GM18951 (cell line): Measurements from ENCODE around the gene GRB10.

Source experiments
- POLR2A ChIP-seq: IDR thresholded peaks from 4 replicates; pipeline ENCODE4 v1.6.1; 2011; ENCODE audit warnings: mild to moderate bottlenecking; ENCODE audit not compliant: insufficient read length, insufficient read depth; ENCODE audit errors: extremely low read depth
- in situ Hi-C: fragments of 300-500 bp; cut with MboI; formaldehyde crosslinking; loops from one replicate; pipeline ENCODE4 v1.12.0; 2022; ENCODE audit warnings: low sequenced_read_pairs, mixed read lengths, inconsistent platforms; ENCODE audit not compliant: unreplicated experiment

GRB10 gene

DNA sequence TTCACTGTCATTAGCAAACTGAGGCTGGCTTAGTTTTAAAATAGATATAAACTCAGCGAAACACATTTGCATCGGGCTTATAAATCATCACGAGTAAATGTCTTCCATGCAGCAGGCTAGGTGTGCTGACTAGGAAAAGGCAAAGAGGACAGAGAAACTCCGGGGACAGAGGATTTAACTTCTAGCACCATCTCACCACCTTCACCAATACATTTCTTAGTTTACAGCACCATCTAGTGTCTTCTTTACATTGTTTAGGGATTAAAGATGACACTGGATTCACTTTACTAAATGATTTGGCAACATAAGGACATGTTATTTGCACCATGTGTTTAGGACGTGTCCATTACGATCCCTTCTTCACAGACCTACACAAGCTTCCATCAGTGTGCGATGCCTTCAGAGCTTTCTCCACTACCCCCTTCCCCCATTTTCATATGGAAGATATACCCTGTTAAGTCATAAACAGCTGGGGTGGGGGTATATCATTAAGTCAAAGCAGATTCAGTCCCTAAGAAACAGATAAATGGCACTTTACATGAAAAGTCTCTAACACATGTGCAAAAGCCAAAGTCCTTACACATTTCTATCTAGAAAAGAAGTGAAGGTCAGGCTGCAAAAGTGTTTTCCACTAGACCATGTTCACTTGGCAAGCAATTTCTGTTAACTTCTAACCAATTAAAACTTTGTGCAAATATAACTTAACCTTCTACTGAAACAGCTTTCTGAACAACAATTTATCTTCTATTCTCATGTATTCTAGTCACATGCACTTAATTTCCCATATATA, 103.3 kb downstream of the GRB10 start:
- no peak for TF ChIP-seq POLR2A
- in situ Hi-C loops: no loop called here

DNA sequence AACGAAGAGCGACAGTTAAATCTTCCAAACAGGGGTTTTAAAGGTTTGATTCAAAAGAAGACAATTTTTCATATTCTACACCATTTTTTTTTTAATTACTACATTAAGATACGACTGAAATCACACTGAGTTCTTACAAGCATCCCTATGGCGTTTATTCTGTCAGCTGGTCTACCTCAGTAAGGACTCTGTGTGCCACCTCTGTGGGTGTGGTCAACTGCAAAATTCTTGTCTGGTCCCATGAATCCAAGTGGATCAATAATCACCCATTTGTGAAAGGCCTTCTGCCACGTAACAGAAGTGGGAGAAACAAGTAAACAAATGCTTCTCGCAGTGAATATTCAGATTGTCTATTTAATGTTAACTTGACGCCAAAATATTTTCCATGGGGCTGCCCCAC, 104.1 kb downstream of the GRB10 start:
- in situ Hi-C loops: no loop called here

DNA sequence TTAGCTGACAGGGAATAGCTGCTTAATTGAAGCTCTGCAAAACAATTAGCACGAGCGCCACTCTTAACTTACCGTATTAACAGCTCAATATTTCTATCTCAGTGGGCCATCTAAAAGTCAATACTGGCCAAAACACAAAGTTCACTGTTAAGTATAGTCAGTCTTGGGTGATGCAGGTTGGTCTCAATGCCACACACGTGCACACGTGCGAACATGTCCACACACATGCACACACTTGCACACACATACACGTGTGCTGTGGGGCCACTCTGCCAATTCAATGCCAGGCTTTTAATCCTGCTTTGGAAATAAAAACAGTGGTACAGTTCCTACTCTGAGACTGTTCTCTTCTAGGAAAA, 105.1 kb downstream of the GRB10 start:
- in situ Hi-C loops: no loop called here
- no peak for TF ChIP-seq POLR2A

More for the DNA sequence above, 104.1 kb downstream of the GRB10 start:
- TF ChIP-seq POLR2A: no peak

DNA sequence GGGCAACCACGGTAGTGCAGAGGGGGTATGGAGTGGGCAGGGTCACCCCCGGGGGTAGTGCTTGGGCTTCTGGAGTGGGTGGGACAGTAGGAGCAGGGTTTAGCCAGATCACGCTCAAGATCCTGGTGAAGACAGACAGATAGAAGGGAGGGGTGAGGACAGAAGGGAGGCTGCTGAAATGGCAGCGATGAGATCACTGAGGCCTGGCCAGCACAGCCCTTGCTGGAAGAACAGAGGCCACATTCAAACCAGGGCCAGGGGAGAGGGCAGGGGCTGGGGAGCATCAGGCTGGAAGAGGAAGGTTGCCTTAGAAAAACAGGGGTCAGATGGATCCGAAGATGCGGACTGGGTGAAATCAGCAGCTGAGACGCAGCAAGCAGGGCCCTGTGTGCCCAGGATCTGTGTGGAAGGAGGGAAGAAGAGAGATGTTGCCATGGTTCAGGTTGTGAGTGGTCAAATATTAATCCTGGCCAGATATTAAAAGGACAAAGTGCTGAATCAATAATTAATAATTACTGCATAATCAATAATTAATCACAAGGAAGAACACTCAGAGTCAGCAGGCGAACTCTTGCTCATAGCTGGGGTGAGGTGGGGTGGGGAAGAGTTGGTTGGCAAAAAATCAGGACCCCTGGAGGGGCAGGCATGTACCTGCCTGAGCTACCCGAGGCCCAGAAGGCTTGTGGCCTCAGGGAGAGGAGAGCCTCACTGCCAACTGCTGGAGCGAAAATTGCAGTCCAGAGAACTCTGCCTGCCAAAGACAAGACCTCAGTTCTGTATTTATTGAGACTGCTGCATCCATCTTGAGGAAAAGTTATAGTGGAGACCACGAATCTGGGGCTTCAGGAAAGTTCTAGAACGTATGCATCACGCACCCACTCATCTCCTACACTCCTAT, 105.7 kb downstream of the GRB10 start:
- TF ChIP-seq POLR2A: no peak
- in situ Hi-C loops: no loop called here

DNA sequence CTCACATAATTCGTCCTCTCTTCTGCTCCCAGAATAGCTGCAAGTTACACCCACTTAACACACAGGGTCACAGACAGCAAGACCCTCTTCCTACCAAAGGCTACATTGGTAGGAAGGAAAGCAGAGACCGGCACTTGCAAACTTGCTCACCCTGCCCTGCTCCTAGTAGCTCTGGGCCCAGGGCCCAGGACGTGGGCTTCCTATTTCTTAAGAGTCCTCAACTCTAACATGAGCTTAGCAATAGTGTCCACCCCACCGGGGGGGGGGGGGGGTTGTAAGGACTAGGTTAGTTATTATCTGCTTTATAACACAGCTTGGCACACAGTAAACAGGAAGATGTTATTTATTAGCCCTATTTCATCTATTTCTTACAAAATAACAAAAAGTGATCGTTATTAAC, 106.6 kb downstream of the GRB10 start:
- in situ Hi-C loops: no loop called here
- no peak for TF ChIP-seq POLR2A

- in situ Hi-C loops: loop anchor here (25.0 kb wide), 1 partner anchor 213 kb away; the partner anchor contains the start of gene FIGNL1
- no peak for TF ChIP-seq POLR2A
Measured at GRCh38 chr7:50674896-50675835, 107.5 kb downstream of the GRB10 start.

DNA sequence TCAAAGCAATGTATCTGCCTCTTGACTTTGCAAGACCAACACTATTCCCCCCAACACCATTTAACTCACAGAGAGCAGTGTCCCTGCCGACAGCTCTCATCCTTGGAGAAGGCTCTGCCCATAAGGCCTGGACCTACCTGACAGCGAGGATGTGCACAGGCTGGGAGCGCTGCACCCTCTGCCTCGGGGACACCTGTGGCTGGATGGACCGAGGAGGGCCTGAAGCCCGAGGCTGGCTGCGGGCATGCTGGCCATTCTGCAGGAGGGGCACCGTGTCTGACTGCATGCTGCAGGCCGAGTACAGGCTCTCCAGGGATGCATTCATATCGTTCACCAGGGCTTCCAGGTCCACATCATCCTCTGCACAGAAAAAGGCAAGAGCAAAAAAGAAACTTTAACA, 108.4 kb downstream of the GRB10 start:
- in situ Hi-C loops: loop anchor here (25.0 kb wide), 1 partner anchor 212 kb away; the partner anchor contains the start of gene FIGNL1
- no peak for TF ChIP-seq POLR2A

DNA sequence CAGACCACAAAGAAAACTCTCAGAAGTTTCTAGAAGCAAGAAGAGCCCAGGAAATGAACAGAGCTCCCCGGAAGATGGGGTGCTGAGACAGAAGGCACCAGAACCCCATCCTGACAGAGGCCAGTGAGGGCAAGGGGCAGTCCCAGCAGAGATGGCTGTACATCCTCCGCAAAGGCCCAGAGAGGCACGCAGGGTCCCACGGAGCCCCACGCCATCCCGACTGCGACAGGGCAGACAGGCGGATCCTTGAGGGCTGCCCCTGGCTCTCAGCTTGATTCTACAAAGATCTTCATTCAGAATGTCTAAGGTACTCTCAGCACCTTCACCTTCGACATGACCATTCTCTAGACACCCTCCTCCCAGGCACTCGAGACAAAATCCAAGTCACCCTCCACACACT, 109.6 kb downstream of the GRB10 start:
- TF ChIP-seq POLR2A: no peak
- in situ Hi-C loops: loop anchor here (25.0 kb wide), 1 partner anchor 211 kb away; the partner anchor contains the start of gene FIGNL1

DNA sequence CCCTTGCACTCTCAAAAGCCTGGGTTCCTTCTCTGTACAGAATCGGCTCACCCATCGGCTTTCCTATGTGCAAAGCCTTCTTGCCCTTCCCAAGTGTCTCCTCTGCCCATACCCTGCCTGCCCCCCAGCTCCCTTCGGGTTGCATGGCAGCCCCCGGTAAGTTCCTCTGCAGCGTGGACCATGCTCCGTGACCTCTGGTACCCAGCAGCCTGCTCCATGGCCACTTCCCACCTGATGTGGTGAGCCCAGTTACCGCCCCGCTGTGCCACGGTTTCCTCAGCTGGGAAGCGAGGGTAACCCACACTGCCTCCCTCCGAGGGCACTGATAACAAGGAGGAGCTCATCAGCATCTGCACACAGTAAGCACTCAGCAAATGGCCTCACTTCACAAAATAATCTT, 110.7 kb downstream of the GRB10 start:
- TF ChIP-seq POLR2A: no peak
- in situ Hi-C loops: loop anchor here (25.0 kb wide), 1 partner anchor 210 kb away; the partner anchor contains the start of gene FIGNL1

DNA sequence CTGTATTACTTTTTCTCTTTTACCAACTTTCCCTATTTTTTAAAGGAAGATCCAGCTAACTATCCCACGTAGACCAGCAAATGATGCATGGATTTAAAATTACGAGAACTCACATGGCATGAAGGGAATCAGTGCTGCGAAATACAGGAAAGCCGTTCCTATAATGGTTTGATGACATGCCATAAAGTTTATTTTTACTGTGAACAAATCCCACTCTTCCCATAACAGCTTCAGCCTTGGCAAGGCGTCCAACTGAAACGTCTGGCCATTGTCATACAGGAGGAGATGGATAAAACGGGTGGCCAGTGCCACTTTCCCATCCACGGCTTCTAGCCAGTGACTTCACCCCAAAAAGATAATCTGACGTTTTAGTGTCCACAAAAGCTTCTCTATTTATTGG, 111.3 kb downstream of the GRB10 start:
- TF ChIP-seq POLR2A: no peak
- in situ Hi-C loops: loop anchor here (25.0 kb wide), 1 partner anchor 209 kb away; the partner anchor contains the start of gene FIGNL1

DNA sequence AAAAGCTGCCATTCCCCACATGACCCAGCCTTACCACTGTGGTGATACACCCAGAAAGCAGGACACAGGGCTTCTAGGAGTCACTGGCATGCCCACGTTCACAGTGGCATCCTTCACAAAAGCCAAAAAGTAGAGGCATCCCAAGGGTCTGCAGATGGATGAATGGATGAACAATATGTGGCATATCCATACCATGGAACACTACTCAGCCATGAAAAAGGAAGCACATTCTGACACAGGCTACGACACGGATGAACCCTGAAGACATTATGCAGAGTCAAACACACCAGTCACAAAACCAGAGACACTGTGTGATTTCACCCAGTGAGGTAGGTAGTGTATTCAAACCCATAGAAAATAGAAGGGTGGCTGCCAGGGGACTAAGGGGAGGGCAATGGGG, 112.8 kb downstream of the GRB10 start:
- no peak for TF ChIP-seq POLR2A
- in situ Hi-C loops: loop anchor here (25.0 kb wide), 1 partner anchor 208 kb away; the partner anchor contains the start of gene FIGNL1

- in situ Hi-C loops: loop anchor here (25.0 kb wide), 1 partner anchor 206 kb away; the partner anchor contains the start of gene FIGNL1
- TF ChIP-seq POLR2A: no peak
Measured at GRCh38 chr7:50667789-50668226, 114.9 kb downstream of the GRB10 start.

DNA sequence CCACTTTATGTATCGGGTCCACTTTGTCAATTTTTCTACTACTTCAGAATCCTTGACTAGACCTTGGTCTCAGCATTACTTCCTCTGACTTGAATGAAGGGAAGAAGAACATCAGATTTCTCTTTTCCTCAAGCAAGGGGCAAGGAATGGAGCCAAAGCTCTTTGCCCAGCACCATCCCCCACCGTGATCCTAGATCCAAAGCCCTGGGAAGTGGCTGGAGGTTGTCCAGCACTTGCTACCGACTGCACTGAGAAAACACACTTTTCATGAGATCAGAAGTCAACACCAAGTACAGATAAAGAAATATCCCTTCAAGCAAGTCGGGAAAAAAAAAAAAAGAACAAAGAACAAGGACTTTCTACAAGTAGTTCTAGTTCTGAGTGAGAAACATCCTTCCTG, 115.4 kb downstream of the GRB10 start:
- no peak for TF ChIP-seq POLR2A
- in situ Hi-C loops: loop anchor here (25.0 kb wide), 1 partner anchor 205 kb away; the partner anchor contains the start of gene FIGNL1

DNA sequence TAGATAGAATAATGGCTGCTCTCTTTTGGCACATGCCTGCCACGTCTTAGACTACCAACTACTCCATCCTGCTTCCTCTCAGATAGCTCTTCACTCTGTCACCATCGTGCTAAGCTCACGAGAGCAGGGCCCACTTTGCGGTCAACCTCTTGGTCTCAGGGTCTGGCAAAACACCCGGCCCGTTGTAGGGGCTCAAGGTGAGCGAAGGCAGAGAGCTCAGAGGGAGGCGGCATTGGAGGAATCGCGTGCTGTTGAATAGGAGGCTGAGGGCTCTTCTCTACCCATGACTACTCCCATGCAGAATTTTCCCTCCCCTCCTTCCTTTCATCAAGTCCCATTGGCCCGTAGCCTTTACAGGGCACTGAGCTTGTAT, 116.6 kb downstream of the GRB10 start:
- TF ChIP-seq POLR2A: no peak
- in situ Hi-C loops: loop anchor here (25.0 kb wide), 1 partner anchor 204 kb away; the partner anchor contains the start of gene FIGNL1
